ENCODE data around the gene MTUS2. TPM values are rescaled to one million over a fixed set of nuclear protein-coding genes. Genes with fewer than 3 reads are reported as not detected.

Gene MTUS2
- total RNA-seq, 1 donor from 2014 or later: 4.1 TPM

DNA sequence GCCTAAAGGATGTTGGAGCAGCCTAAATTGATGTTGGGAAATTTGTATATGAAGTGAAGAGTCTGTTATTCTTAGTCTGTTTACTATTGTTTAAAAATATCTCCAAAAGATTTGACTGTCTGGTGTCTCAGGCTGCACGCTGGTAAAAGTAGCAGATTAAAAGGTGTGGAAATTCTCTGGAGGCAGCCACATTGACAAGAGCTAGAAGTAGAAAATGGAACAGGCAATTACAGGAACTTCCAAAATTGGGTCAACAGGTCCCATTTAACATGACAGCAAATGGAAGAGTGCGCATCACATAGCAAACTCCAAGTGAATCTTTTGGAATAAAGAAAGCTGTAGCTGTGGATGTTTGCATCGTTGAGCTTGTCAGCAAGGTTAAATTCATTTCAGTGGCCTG lies 138.3 kb downstream of the MTUS2 start:
- Mint-ChIP-seq H3K4me3 (no peak overlapping the region), H3K9me3 (no peaks in the 10 kb centered on the region), H3K4me1 (ENCODE audit: unreplicated experiment) (no peaks in the 10 kb centered on the region), H3K27me3 (peaks cover 6% of the 10 kb centered on the region), H3K36me3 (no peaks in the 10 kb centered on the region), H3K27ac (no peak overlapping the region)
- no peak for TF ChIP-seq CTCF (conservative IDR thresholded peaks at IDR 0.05)
- DNase-seq (ENCODE audit: extremely low spot score, unreplicated experiment): no peak

DNA sequence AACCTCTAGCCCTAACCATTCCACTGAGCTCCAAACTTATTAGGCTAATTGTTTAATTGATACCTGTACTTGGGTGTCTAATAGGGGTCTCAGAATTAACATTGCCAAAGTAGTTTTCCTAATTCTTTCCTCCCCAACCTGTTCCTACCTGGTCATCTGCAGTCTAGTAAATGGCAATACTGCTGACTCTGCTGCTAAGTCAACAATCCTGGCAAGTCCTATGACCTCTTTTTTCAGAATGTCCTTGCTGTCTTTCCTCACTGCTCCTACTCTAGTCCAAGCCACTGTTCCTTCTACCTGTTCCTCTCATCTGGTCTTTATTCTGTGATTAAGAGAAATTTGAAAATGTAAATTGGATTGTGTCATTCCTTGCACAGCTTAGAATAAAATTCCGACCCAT lies 143.9 kb downstream of the MTUS2 start:
- Mint-ChIP-seq H3K36me3 (no peaks in the 10 kb centered on the region), H3K9me3 (no peaks in the 10 kb centered on the region), H3K27ac (no peak overlapping the region), H3K4me3 (no peak overlapping the region), H3K27me3 (no peaks in the 10 kb centered on the region), H3K4me1 (ENCODE audit: unreplicated experiment) (no peaks in the 10 kb centered on the region)
- no peak for TF ChIP-seq CTCF (conservative IDR thresholded peaks at IDR 0.05)
- no peak for DNase-seq (ENCODE audit: extremely low spot score, unreplicated experiment)

DNA sequence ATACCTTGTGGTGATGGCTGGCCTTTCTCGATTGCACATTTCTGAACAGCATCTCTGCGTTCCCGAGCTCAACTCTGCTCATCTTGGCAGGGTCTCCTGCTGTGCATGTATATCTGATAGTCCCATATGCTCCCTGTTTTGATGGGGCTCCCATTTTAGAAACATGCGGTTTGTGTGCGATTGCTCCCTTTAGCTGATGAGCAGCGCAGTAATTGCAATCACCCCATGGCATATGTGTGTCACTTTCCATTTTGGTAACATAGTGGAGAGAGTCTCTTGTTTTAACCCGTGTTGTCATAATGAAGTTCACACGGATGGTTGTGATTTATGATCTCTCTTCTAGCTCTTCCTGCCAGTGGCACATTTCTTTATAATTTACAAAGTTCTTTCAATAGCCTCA lies 144.7 kb downstream of the MTUS2 start:
- Mint-ChIP-seq H3K4me3 (no peak overlapping the region), H3K36me3 (no peaks in the 10 kb centered on the region), H3K27me3 (no peaks in the 10 kb centered on the region), H3K27ac (no peak overlapping the region), H3K4me1 (ENCODE audit: unreplicated experiment) (no peaks in the 10 kb centered on the region), H3K9me3 (no peaks in the 10 kb centered on the region)
- no peak for DNase-seq (ENCODE audit: extremely low spot score, unreplicated experiment)
- TF ChIP-seq CTCF (conservative IDR thresholded peaks at IDR 0.05): no peak

GRCh38 chr13:28967029-28967915 lies 147.1 kb downstream of the MTUS2 start:
- H3K27ac Mint-ChIP-seq: no peak overlapping the region
- H3K36me3 Mint-ChIP-seq: no peaks in the 10 kb centered on the region
- no peaks in the 10 kb centered on the region for H3K9me3 Mint-ChIP-seq
- H3K4me1 Mint-ChIP-seq (ENCODE audit: unreplicated experiment): no peaks in the 10 kb centered on the region
- no peak overlapping the region for H3K4me3 Mint-ChIP-seq
- no peak for TF ChIP-seq CTCF (conservative IDR thresholded peaks at IDR 0.05)
- no peak for DNase-seq (ENCODE audit: extremely low spot score, unreplicated experiment)
- no peaks in the 10 kb centered on the region for H3K27me3 Mint-ChIP-seq

GRCh38 chr13:28976195-28976594 lies 156.1 kb downstream of the MTUS2 start:
- DNase-seq (ENCODE audit: extremely low spot score, unreplicated experiment): no peak
- H3K9me3 Mint-ChIP-seq: no peaks in the 10 kb centered on the region
- H3K4me1 Mint-ChIP-seq (ENCODE audit: unreplicated experiment): peaks cover 5% of the 10 kb centered on the region
- H3K4me3 Mint-ChIP-seq: no peak overlapping the region
- H3K27ac Mint-ChIP-seq: no peak overlapping the region
- no peak for TF ChIP-seq CTCF (conservative IDR thresholded peaks at IDR 0.05)
- no peaks in the 10 kb centered on the region for H3K36me3 Mint-ChIP-seq
- peaks cover 20% of the 10 kb centered on the region for H3K27me3 Mint-ChIP-seq
